Loucy (cell line): ENCODE measurements around the gene IDUA.

Experiments
- H2AFZ ChIP-seq: fragments of 200-600 bp; sonication (generic); 2 replicates; pipeline ENCODE4 v1.6.0; 2016; ENCODE audit warnings: antibody characterized with exemption, mild to moderate bottlenecking, low read length, moderate library complexity
- H3F3A ChIP-seq: fragments of 200-600 bp; 2 replicates; pipeline ENCODE4 v1.6.0; 2016; ENCODE audit warnings: antibody characterized with exemption, low read depth, mild to moderate bottlenecking
- H3K27me3 ChIP-seq: fragments of 200-600 bp; sonication (generic); 2 replicates; pipeline ENCODE4 v1.6.1; 2014; ENCODE audit warnings: low read length, mild to moderate bottlenecking; ENCODE audit not compliant: insufficient read depth, poor library complexity, severe bottlenecking
- H3K36me3 ChIP-seq: fragments of 200-600 bp; sonication (generic); 2 replicates; pipeline ENCODE4 v1.6.1; 2016; ENCODE audit warnings: low read length; ENCODE audit not compliant: insufficient read depth
- H3K4me1 ChIP-seq: fragments of 200-600 bp; sonication (generic); 2 replicates; pipeline ENCODE4 v1.5.1; 2014; ENCODE audit warnings: low read length, mild to moderate bottlenecking; ENCODE audit not compliant: insufficient read depth, poor library complexity, severe bottlenecking
- H3K4me2 ChIP-seq: fragments of 200-600 bp; sonication (generic); 2 replicates; pipeline ENCODE4 v1.6.0; 2014; ENCODE audit warnings: antibody characterized with exemption, low read length, low read depth, mild to moderate bottlenecking; ENCODE audit not compliant: poor library complexity, severe bottlenecking
- H3K4me3 ChIP-seq: fragments of 200-600 bp; sonication (generic); 2 replicates; pipeline ENCODE4 v1.5.1; 2014; ENCODE audit warnings: low read length, mild to moderate bottlenecking, mixed read lengths; ENCODE audit not compliant: poor library complexity, severe bottlenecking
- H3K79me2 ChIP-seq: fragments of 200-600 bp; sonication (generic); 2 replicates; pipeline ENCODE4 v1.6.1; 2014; ENCODE audit warnings: low read length; ENCODE audit not compliant: insufficient read depth
- H3K9ac ChIP-seq: fragments of 200-600 bp; sonication (generic); 2 replicates; pipeline ENCODE4 v1.6.0; 2014; ENCODE audit warnings: mild to moderate bottlenecking, low read depth, low read length, moderate library complexity; ENCODE audit not compliant: poor library complexity, severe bottlenecking
- H3K9me2 ChIP-seq: fragments of 200-600 bp; sonication (generic); replicated peaks from 2 replicates; pipeline ENCODE4 v1.6.1; 2016; ENCODE audit warnings: low read depth, low read length, mixed read lengths
- H3K9me3 ChIP-seq: fragments of 200-600 bp; sonication (generic); 2 replicates; pipeline ENCODE4 v1.6.1; 2014; ENCODE audit warnings: mild to moderate bottlenecking, antibody characterized with exemption, low read length, low read depth; ENCODE audit not compliant: insufficient read depth
- H4K20me1 ChIP-seq: fragments of 200-600 bp; sonication (generic); 2 replicates; pipeline ENCODE4 v1.6.0; 2014; ENCODE audit warnings: antibody characterized with exemption, low read length, mild to moderate bottlenecking; ENCODE audit not compliant: insufficient read depth, poor library complexity, severe bottlenecking
- CTCF ChIP-seq: fragments of 200-600 bp; sonication (generic); conservative IDR thresholded peaks from 2 replicates; pipeline ENCODE4 v1.5.1; 2014; ENCODE audit warnings: mild to moderate bottlenecking, antibody characterized with exemption, low read length
- EZH2phosphoT487 ChIP-seq: fragments of 200-600 bp; IDR thresholded peaks from 2 replicates; pipeline ENCODE4 v1.6.1; 2018; ENCODE audit warnings: antibody characterized with exemption, mild to moderate bottlenecking, moderate library complexity, borderline replicate concordance

Gene IDUA

DNA sequence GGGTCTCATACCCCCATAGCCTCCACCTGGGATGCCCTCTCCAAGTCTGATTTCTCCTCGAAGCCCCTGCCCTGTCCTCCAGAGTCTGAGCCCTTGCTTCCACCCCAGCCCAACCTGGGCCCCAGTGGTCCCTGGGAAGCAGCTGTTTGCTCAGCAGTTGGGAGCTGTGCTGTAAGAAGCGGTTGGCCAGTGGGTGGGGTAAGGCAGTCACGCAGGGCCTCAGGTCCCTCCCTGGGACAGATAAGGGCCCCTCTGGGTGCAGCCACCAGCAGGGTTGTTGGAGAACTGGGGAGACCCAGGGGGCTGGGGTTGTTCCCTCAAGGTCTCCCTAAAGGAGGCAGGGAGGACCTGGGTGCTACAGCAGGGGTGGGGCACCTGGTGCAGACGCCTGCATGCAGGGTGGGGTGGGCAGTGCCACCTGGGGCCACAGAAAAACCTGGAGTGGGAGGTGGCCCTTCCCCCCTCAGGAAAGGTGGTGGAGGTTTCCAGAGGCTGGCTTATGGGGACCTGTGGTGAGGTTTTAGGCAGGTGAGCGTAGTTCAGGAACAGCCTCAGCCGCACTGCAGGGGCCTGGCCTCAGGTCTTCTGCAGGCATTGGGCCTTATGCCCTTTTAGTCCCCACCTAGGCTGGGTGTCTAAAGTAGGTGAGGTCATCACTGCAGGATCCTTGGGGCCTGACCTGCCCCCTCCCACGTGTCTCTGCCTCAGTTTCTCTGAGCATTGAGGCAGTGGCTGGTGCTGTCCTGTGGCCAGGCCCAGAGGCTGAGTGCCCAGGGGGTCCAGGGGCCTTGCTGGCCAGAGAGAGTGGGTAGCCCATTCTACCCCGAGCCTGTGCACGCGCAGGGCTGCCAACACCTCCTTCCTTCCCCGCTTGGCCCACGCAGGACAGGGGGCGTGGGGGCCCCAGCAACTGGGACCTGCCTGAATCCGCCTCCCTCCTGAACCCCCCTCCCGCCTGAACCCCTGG, 9.5 kb downstream of the IDUA start:
- Histone ChIP-seq H3K36me3 (no peaks in the 10 kb centered on the region), H3K9me2 (no peaks in the 10 kb centered on the region), H3K4me3 (no peak overlapping the region), H3K9ac (no peak overlapping the region), H3K4me2 (no peak overlapping the region), H4K20me1 (no peaks in the 10 kb centered on the region), H3K4me1 (no peaks in the 10 kb centered on the region), H2AFZ (no peak overlapping the region), H3K9me3 (no peaks in the 10 kb centered on the region), H3K27me3 (no peaks in the 10 kb centered on the region), H3F3A (no peaks in the 10 kb centered on the region), H3K79me2 (no peaks in the 10 kb centered on the region)
- TF ChIP-seq EZH2phosphoT487, result no peak

- Histone ChIP-seq H3K79me2 (no peaks in the 10 kb centered on the region), H3K36me3 (no peaks in the 10 kb centered on the region), H3K9ac (no peak overlapping the region), H3K27me3 (no peaks in the 10 kb centered on the region), H2AFZ (no peak overlapping the region), H3K9me3 (no peaks in the 10 kb centered on the region), H3K4me1 (no peaks in the 10 kb centered on the region), H3K9me2 (no peaks in the 10 kb centered on the region), H3F3A (no peaks in the 10 kb centered on the region), H3K4me3 (no peak overlapping the region), H4K20me1 (no peaks in the 10 kb centered on the region), H3K4me2 (no peak overlapping the region)
- TF ChIP-seq EZH2phosphoT487 (no peak), CTCF (no peak)
These were observed 10.1 kb downstream of the IDUA start for GRCh38 chr4:996997-997374.

DNA sequence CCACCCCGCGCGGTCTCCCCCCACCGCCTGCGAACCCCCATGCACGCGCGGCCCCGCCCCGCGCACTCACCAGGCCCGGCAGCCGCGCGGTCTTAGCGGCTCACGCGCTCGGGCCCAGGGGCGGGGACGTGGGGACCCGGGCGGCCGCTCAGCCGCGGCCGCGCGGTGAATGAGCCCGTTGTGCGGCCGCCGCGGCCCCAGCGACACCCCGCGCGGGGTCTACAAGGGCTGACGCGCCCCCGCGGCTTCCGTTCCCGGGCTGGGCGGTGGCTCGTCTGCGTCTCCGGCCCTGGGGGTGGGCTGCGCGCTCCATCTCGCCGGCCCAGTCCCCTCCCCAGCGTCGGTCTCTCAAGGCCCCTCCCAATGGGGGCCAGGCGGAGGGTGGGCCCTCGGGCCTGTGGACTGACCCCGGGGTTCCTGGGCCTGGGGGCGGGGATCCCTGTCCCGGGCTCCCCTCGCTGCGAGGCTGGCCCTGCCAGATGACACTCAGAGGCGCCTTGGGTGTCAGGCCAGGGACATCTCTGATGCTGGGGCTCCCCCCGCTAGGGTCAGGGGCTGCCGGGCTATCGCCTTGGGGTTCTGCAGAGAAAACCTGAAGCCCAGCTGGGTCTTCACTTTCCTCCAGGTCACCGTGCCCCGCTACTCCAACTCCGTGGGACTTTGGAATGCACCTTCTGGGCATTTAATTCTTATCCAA, 10.7 kb downstream of the IDUA start:
- no peak overlapping the region for H3K9ac ChIP-seq

More for the DNA sequence above, 10.7 kb downstream of the IDUA start:
- Histone ChIP-seq H4K20me1 (no peaks in the 10 kb centered on the region), H2AFZ (no peak overlapping the region), H3K79me2 (no peaks in the 10 kb centered on the region), H3K36me3 (no peaks in the 10 kb centered on the region), H3K4me3 (no peak overlapping the region), H3F3A (no peaks in the 10 kb centered on the region), H3K27me3 (no peaks in the 10 kb centered on the region), H3K9me2 (no peaks in the 10 kb centered on the region), H3K4me1 (no peaks in the 10 kb centered on the region), H3K4me2 (no peak overlapping the region), H3K9me3 (no peaks in the 10 kb centered on the region)
- TF ChIP-seq EZH2phosphoT487, result no peak
- TF ChIP-seq CTCF, result no peak
